CD14-positive monocyte (primary cell): ENCODE data around the gene SAP30BP. TPM values are rescaled to one million over a fixed set of nuclear protein-coding genes. Genes with fewer than 3 reads are reported as not detected.

Experiments used
- DNase-seq, 3 donors: peaks; one replicate each; pipeline ENCODE4 v3.0.0-alpha.2; 2011 to 2022
- H2AFZ ChIP-seq: 2 replicates; pipeline ENCODE4 v1.6.0; 2012; ENCODE audit warnings: mild to moderate bottlenecking, low read depth, low read length, inconsistent platforms; ENCODE audit not compliant: insufficient read depth, poor library complexity, severe bottlenecking
- H3K27ac ChIP-seq, 2 donors: 1 replicate in 1 of 2; 2 replicates in 1 of 2; pipeline ENCODE4 v1.5.1; 2012 to 2013; ENCODE audit warnings: low read length in 2 of 2, control low read depth in 1 of 2, inconsistent platforms in 1 of 2, low read depth in 1 of 2, mild to moderate bottlenecking in 1 of 2
- H3K27me3 ChIP-seq, 2 donors: one replicate each; pipeline versions ENCODE4 v1.6.0 to v1.6.1; 2011 to 2013; ENCODE audit warnings: low read length in 2 of 2; ENCODE audit not compliant: control insufficient read depth in 2 of 2, insufficient read depth in 2 of 2
- H3K36me3 ChIP-seq, 2 donors: replicated peaks in 1 of 2; 1 replicate in 1 of 2; 2 replicates in 1 of 2; pipeline versions ENCODE4 v1.5.1 to v1.6.1; 2012 to 2013; ENCODE audit warnings: low read length in 2 of 2, control low read depth in 1 of 2, inconsistent platforms in 1 of 2, mild to moderate bottlenecking in 1 of 2; ENCODE audit not compliant: insufficient read depth in 2 of 2, control insufficient read depth in 1 of 2
- H3K4me1 ChIP-seq, 2 donors: 1 replicate in 1 of 2; 2 replicates in 1 of 2; pipeline versions ENCODE4 v1.5.1 to v1.6.1; 2012 to 2013; ENCODE audit warnings: low read length in 2 of 2, control low read depth in 1 of 2, inconsistent platforms in 1 of 2, mild to moderate bottlenecking in 1 of 2, moderate library complexity in 1 of 2; ENCODE audit not compliant: insufficient read depth in 2 of 2, control insufficient read depth in 1 of 2
- H3K4me2 ChIP-seq: replicated peaks from 2 replicates; pipeline ENCODE3; 2012; ENCODE audit warnings: low read length, moderate library complexity, mild to moderate bottlenecking; ENCODE audit not compliant: poor library complexity, severe bottlenecking; ENCODE audit errors: extremely low read depth
- H3K4me3 ChIP-seq, 3 experiments: fragments of 200-600 bp in 1 of 3; sonication (generic) in 1 of 3; replicated peaks in 1 of 3; 1 replicate in 2 of 3; 2 replicates in 1 of 3; pipeline ENCODE4 v1.5.1; 2011 to 2013; ENCODE audit warnings: low read length in 3 of 3, mild to moderate bottlenecking in 3 of 3, control low read depth in 2 of 3, low read depth in 2 of 3, inconsistent platforms in 1 of 3, moderate library complexity in 1 of 3
- H3K79me2 ChIP-seq: 2 replicates; pipeline ENCODE4 v1.6.0; 2012; ENCODE audit warnings: mild to moderate bottlenecking, control low read depth, inconsistent platforms, low read length, moderate library complexity; ENCODE audit not compliant: insufficient read depth
- H3K9ac ChIP-seq: 2 replicates; pipeline ENCODE4 v1.6.0; 2017; ENCODE audit warnings: low read length, mild to moderate bottlenecking; ENCODE audit not compliant: insufficient read depth, poor library complexity, severe bottlenecking
- H3K9me3 ChIP-seq, 2 donors: replicated peaks in 1 of 2; 1 replicate in 1 of 2; 2 replicates in 1 of 2; pipeline versions ENCODE4 v1.5.1 to v1.6.1; 2012 to 2013; ENCODE audit warnings: low read length in 2 of 2, control low read depth in 1 of 2; ENCODE audit not compliant: control insufficient read depth in 1 of 2, insufficient read depth in 1 of 2
- H4K20me1 ChIP-seq: 2 replicates; pipeline ENCODE4 v1.6.0; 2012; ENCODE audit warnings: mild to moderate bottlenecking, low read length, control low read depth, moderate library complexity; ENCODE audit not compliant: insufficient read depth
- H3K27ac Mint-ChIP-seq, 7 donors: one replicate each; pipeline ENCODE4 v1.8.0; 2020; ENCODE audit warnings: mild to moderate bottlenecking in 7 of 7, mixed read lengths in 7 of 7, moderate library complexity in 6 of 7, inconsistent platforms in 2 of 7
- H3K27me3 Mint-ChIP-seq, 3 donors: one replicate each; pipeline ENCODE4 v1.8.0; 2021 to 2022; ENCODE audit warnings: low read depth in 3 of 3, mild to moderate bottlenecking in 3 of 3, mixed read lengths in 3 of 3, moderate library complexity in 3 of 3, inconsistent platforms in 1 of 3
- H3K36me3 Mint-ChIP-seq, 2 donors: one replicate each; pipeline ENCODE4 v1.8.0; 2020; ENCODE audit warnings: mixed read lengths in 2 of 2, inconsistent platforms in 1 of 2, mild to moderate bottlenecking in 1 of 2
- H3K4me1 Mint-ChIP-seq: one replicate; pipeline ENCODE4 v1.8.0; 2020; ENCODE audit warnings: mild to moderate bottlenecking, mixed read lengths
- H3K4me3 Mint-ChIP-seq, 2 donors: one replicate each; pipeline ENCODE4 v1.8.0; 2020; ENCODE audit warnings: mild to moderate bottlenecking in 2 of 2, mixed read lengths in 2 of 2, moderate library complexity in 1 of 2
- H3K9me3 Mint-ChIP-seq, 7 donors: one replicate each; pipeline ENCODE4 v1.8.0; 2020 to 2022; ENCODE audit warnings: mixed read lengths in 7 of 7, mild to moderate bottlenecking in 6 of 7, moderate library complexity in 6 of 7, inconsistent platforms in 2 of 7
- CTCF ChIP-seq: fragments of 200-600 bp; IDR thresholded peaks from one replicate; pipeline ENCODE4 v1.8.0; 2022; ENCODE audit warnings: antibody characterized with exemption, mild to moderate bottlenecking
- WGBS: methylation state at CpG from one replicate; pipeline ENCODE4 v1.1.5; 2013; ENCODE audit warnings: missing lambda C conversion rate; ENCODE audit not compliant: insufficient coverage; 5-methylcytosine and 5-hydroxymethylcytosine counted together
- intact Hi-C, 2 donors: fragments of 100-400 bp; cut with micrococcal nuclease; formaldehyde crosslinking; loops; one replicate each; pipeline versions ENCODE4 v1.15.0 to v1.15.1; 2023
- polyA plus RNA-seq, 3 donors: library from polyadenylated mRNA; depleted of rRNA in 1 of 3; unstranded in 2 of 3; stranded (reverse) in 1 of 3; fragments of 300-500 nt in 2 of 3; fragments of >200 nt in 1 of 3; fragmentation: Illumina TruSeq in 2 of 3; gene quantifications; 1 replicate in 2 of 3; 2 replicates in 1 of 3; pipeline ENCODE4 v1.2.3, GENCODE V29; 2012 to 2021

Gene SAP30BP
- polyA plus RNA-seq, 3 donors, result 43.8 to 130 (median 61.6) TPM

GRCh38 chr17:75691371-75691791, 24.2 kb downstream of the SAP30BP start:
- H3K4me1 ChIP-seq, result peaks cover 46 to 53% of the 10 kb centered on the region in 2 donors
- Mint-ChIP-seq H3K9me3 (no peaks in the 10 kb centered on the region), H3K27me3 (no peaks in the 10 kb centered on the region), H3K27ac (peak overlapping the region in 4 of 7 donors; percentile 10 to 81 (median 48)), H3K4me1 (peaks cover 51% of the 10 kb centered on the region), H3K36me3 (peaks cover 57 to 69% of the 10 kb centered on the region in 2 donors), H3K4me3 (no peak overlapping the region)
- no peak overlapping the region for H3K4me2 ChIP-seq
- no peak overlapping the region for H3K9ac ChIP-seq
- H3K27me3 ChIP-seq, result no peaks in the 10 kb centered on the region
- no peak overlapping the region for H2AFZ ChIP-seq
- peak; percentile 8 to 37 (median 15) for DNase-seq
- H3K27ac ChIP-seq, result peak overlapping the region in 1 of 2 donors; percentile 25
- no peak overlapping the region for H3K4me3 ChIP-seq
- peaks cover 42% of the 10 kb centered on the region for H4K20me1 ChIP-seq
- TF ChIP-seq CTCF, result no peak
- no peaks in the 10 kb centered on the region for H3K9me3 ChIP-seq
- 47% methylated on average over 5 of the region's 5 CpGs for WGBS
- peaks cover 48 to 63% of the 10 kb centered on the region in 2 donors for H3K36me3 ChIP-seq
- intact Hi-C loops, result no loop called here
- H3K79me2 ChIP-seq, result peaks cover 71% of the 10 kb centered on the region

GRCh38 chr17:75691801-75692626, 24.9 kb downstream of the SAP30BP start:
- WGBS, result 91% methylated on average over 9 of the region's 14 CpGs
- peaks cover 39% of the 10 kb centered on the region for H4K20me1 ChIP-seq
- intact Hi-C loops, result no loop called here

More at GRCh38 chr17:75691801-75692626, 24.9 kb downstream of the SAP30BP start:
- H3K36me3 ChIP-seq, result peaks cover 50 to 69% of the 10 kb centered on the region in 2 donors
- peaks cover 39 to 46% of the 10 kb centered on the region in 2 donors for H3K4me1 ChIP-seq
- no peak for DNase-seq
- Mint-ChIP-seq H3K9me3 (no peaks in the 10 kb centered on the region), H3K4me3 (no peak overlapping the region), H3K27me3 (no peaks in the 10 kb centered on the region), H3K27ac (peak overlapping the region in 4 of 7 donors; percentile 4 to 81 (median 34)), H3K4me1 (peaks cover 44% of the 10 kb centered on the region), H3K36me3 (peaks cover 62 to 75% of the 10 kb centered on the region in 2 donors)
- no peak overlapping the region for H3K4me2 ChIP-seq
- H3K27ac ChIP-seq, result peak overlapping the region in 1 of 2 donors; percentile 25
- peaks cover 64% of the 10 kb centered on the region for H3K79me2 ChIP-seq
- H3K27me3 ChIP-seq, result no peaks in the 10 kb centered on the region
- TF ChIP-seq CTCF, result no peak
- no peak overlapping the region for H2AFZ ChIP-seq
- H3K9ac ChIP-seq, result no peak overlapping the region
- no peak overlapping the region for H3K4me3 ChIP-seq
- H3K9me3 ChIP-seq, result no peaks in the 10 kb centered on the region
